ENCODE measurements around the gene KIAA1217. TPM values are rescaled to one million over a fixed set of nuclear protein-coding genes. Genes with fewer than 3 reads are reported as not detected.

Gene KIAA1217
- total and polyA plus RNA-seq, 7 experiments from 2014 or later, result 0.03 to 2.1 (median 0.15) TPM; not detected in 4

DNA sequence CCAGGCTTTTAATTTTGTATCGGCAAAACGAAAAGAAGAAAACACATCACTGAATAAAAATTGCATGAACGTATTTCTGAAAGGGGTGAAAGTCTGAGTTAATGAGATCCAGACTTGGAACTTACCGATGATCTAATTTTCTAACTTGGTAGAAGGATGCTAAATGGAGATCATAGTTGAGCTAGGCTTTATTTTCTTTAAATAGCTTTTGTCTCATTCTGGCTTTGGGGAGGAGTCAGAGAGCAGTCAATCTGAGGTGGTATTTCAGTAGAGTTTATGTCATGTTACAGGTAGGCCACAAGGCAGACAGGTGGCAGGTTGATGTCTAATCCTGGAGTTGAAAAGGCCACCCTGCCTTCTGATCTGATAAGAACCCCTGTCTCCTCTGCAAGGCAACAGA, 161.9 kb downstream of the KIAA1217 start:
- Histone ChIP-seq H3K36me3 (ENCODE audit: control insufficient read depth in 2 of 3, insufficient read depth in 3 of 3, low read length in 3 of 3) (no peaks in the 10 kb centered on the region), H3K27ac (ENCODE audit: low read depth, low read length) (no peak overlapping the region), H3K4me3 (ENCODE audit: low read length) (no peak overlapping the region), H3K9me3 (ENCODE audit: control insufficient read depth in 2 of 3, low read length in 3 of 3) (no peaks in the 10 kb centered on the region), H3K27me3 (ENCODE audit: control insufficient read depth in 2 of 2, insufficient read depth in 2 of 2, low read length in 2 of 2) (no peaks in the 10 kb centered on the region), H3K4me1 (ENCODE audit: control insufficient read depth in 2 of 2, insufficient read depth in 2 of 2, low read length in 2 of 2) (no peaks in the 10 kb centered on the region)
- Mint-ChIP-seq H3K36me3 (no peaks in the 10 kb centered on the region), H3K27ac (no peak overlapping the region), H3K27me3 (peaks cover 0 to 9% (median 8%) of the 10 kb centered on the region in 5 donors), H3K9me3 (peaks cover 0 to 17% (median 5%) of the 10 kb centered on the region in 11 donors), H3K4me3 (no peak overlapping the region), H3K4me1 (no peaks in the 10 kb centered on the region)
- intact Hi-C loops (cut with micrococcal nuclease), result no loop called here
- ATAC-seq (no peak), DNase-seq (no peak)
- ChIA-PET CTCF (no interaction called here), POLR2A (no interaction called here)

- peaks cover 0 to 17% (median 5%) of the 10 kb centered on the region in 11 donors for H3K9me3 Mint-ChIP-seq
- intact Hi-C loops (cut with micrococcal nuclease), result no loop called here
- CTCF ChIA-PET, result no interaction called here
- no peak overlapping the region for H3K27ac ChIP-seq (ENCODE audit: low read depth, low read length)
- no peaks in the 10 kb centered on the region for H3K36me3 ChIP-seq (ENCODE audit: control insufficient read depth in 2 of 3, insufficient read depth in 3 of 3, low read length in 3 of 3)
- no peak overlapping the region for H3K4me3 Mint-ChIP-seq
- no peaks in the 10 kb centered on the region for H3K9me3 ChIP-seq (ENCODE audit: control insufficient read depth in 2 of 3, low read length in 3 of 3)
- no peaks in the 10 kb centered on the region for H3K4me1 ChIP-seq (ENCODE audit: control insufficient read depth in 2 of 2, insufficient read depth in 2 of 2, low read length in 2 of 2)
- no peak for DNase-seq
- no peaks in the 10 kb centered on the region for H3K36me3 Mint-ChIP-seq
- POLR2A ChIA-PET, result no interaction called here
- no peak overlapping the region for H3K27ac Mint-ChIP-seq
- H3K27me3 ChIP-seq (ENCODE audit: control insufficient read depth in 2 of 2, insufficient read depth in 2 of 2, low read length in 2 of 2), result no peaks in the 10 kb centered on the region
- H3K27me3 Mint-ChIP-seq, result peaks cover 0 to 12% (median 8%) of the 10 kb centered on the region in 5 donors
- no peaks in the 10 kb centered on the region for H3K4me1 Mint-ChIP-seq
- ATAC-seq, result no peak
- H3K4me3 ChIP-seq (ENCODE audit: low read length), result no peak overlapping the region
Measured at GRCh38 chr10:24371396-24371795, 162.5 kb downstream of the KIAA1217 start.

GRCh38 chr10:24374134-24374915, 165.4 kb downstream of the KIAA1217 start:
- H3K9me3 ChIP-seq (ENCODE audit: control insufficient read depth in 2 of 3, low read length in 3 of 3), result no peaks in the 10 kb centered on the region
- no peak for DNase-seq
- H3K36me3 ChIP-seq (ENCODE audit: control insufficient read depth in 2 of 3, insufficient read depth in 3 of 3, low read length in 3 of 3), result no peaks in the 10 kb centered on the region
- H3K9me3 Mint-ChIP-seq, result peaks cover 0 to 22% (median 6%) of the 10 kb centered on the region in 11 donors
- ATAC-seq, result no peak
- H3K4me1 ChIP-seq (ENCODE audit: control insufficient read depth in 2 of 2, insufficient read depth in 2 of 2, low read length in 2 of 2), result no peaks in the 10 kb centered on the region
- ChIA-PET POLR2A (no interaction called here), CTCF (no interaction called here)
- no peaks in the 10 kb centered on the region for H3K36me3 Mint-ChIP-seq
- intact Hi-C loops (cut with micrococcal nuclease), result no loop called here
- H3K27ac Mint-ChIP-seq, result no peak overlapping the region
- no peaks in the 10 kb centered on the region for H3K27me3 ChIP-seq (ENCODE audit: control insufficient read depth in 2 of 2, insufficient read depth in 2 of 2, low read length in 2 of 2)
- no peak overlapping the region for H3K4me3 Mint-ChIP-seq
- no peak overlapping the region for H3K27ac ChIP-seq (ENCODE audit: low read depth, low read length)
- H3K4me3 ChIP-seq (ENCODE audit: low read length), result no peak overlapping the region
- peaks cover 0 to 6% (median 0%) of the 10 kb centered on the region in 7 donors for H3K4me1 Mint-ChIP-seq
- H3K27me3 Mint-ChIP-seq, result peaks cover 0 to 10% (median 4%) of the 10 kb centered on the region in 5 donors

DNA sequence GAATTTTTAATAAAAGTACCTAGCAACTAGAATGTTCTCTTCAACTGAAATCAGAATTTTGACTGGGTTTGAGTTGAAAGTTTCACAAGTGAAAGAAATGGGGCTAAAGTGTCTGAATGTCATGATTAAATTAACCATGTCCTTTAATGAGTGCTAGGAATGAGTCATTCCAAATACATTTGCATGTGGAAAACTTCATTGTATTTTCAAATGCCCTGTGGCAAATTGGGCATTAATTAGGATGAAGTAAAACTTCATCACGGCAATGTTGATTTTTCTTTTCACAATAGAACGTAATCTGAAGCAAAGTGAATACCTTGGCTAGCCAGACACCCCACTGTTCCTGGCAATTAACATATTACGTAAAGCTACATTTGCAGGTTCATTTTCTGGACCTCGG, 166.6 kb downstream of the KIAA1217 start:
- ChIA-PET CTCF (no interaction called here), POLR2A (no interaction called here)
- H3K4me3 Mint-ChIP-seq, result no peak overlapping the region
- peaks cover 0 to 6% (median 0%) of the 10 kb centered on the region in 7 donors for H3K4me1 Mint-ChIP-seq
- ATAC-seq (no peak), DNase-seq (no peak)
- Histone ChIP-seq H3K4me1 (ENCODE audit: control insufficient read depth in 2 of 2, insufficient read depth in 2 of 2, low read length in 2 of 2) (no peaks in the 10 kb centered on the region), H3K4me3 (ENCODE audit: low read length) (no peak overlapping the region), H3K36me3 (ENCODE audit: control insufficient read depth in 2 of 3, insufficient read depth in 3 of 3, low read length in 3 of 3) (no peaks in the 10 kb centered on the region), H3K9me3 (ENCODE audit: control insufficient read depth in 2 of 3, low read length in 3 of 3) (no peaks in the 10 kb centered on the region), H3K27me3 (ENCODE audit: control insufficient read depth in 2 of 2, insufficient read depth in 2 of 2, low read length in 2 of 2) (no peaks in the 10 kb centered on the region), H3K27ac (ENCODE audit: low read depth, low read length) (no peak overlapping the region)
- peaks cover 0 to 10% (median 4%) of the 10 kb centered on the region in 5 donors for H3K27me3 Mint-ChIP-seq
- no peaks in the 10 kb centered on the region for H3K36me3 Mint-ChIP-seq
- H3K9me3 Mint-ChIP-seq, result peaks cover 0 to 22% (median 6%) of the 10 kb centered on the region in 11 donors
- no peak overlapping the region for H3K27ac Mint-ChIP-seq
- intact Hi-C loops (cut with micrococcal nuclease), result no loop called here

DNA sequence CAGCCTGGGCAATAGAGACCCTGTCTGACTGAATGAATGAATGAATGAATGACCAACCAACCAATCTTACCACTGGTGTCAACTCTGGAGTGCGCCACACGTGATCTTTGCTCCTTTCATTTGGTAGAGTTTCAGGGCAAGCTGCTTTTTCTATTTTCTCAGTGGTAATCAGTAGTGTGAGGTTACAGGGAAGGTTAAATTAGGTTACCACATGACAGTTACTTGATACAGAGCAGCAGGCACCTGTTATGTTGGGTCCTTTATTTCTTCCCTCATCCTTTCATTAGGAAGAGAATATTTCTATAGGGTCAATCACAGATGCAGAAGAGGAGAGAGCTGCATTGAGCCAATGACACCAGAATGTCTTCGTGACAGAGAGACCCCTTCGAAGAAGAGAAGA, 167.8 kb downstream of the KIAA1217 start:
- ChIA-PET CTCF (no interaction called here), POLR2A (no interaction called here)
- H3K36me3 ChIP-seq (ENCODE audit: control insufficient read depth in 2 of 3, insufficient read depth in 3 of 3, low read length in 3 of 3), result no peaks in the 10 kb centered on the region
- Mint-ChIP-seq H3K4me1 (peaks cover 0 to 6% (median 0%) of the 10 kb centered on the region in 7 donors), H3K27ac (no peak overlapping the region), H3K9me3 (peaks cover 2 to 11% (median 5%) of the 10 kb centered on the region in 11 donors), H3K27me3 (peaks cover 0 to 13% (median 5%) of the 10 kb centered on the region in 5 donors), H3K36me3 (no peaks in the 10 kb centered on the region), H3K4me3 (no peak overlapping the region)
- H3K4me3 ChIP-seq (ENCODE audit: low read length), result no peak overlapping the region
- H3K9me3 ChIP-seq (ENCODE audit: control insufficient read depth in 2 of 3, low read length in 3 of 3), result no peaks in the 10 kb centered on the region
- no peaks in the 10 kb centered on the region for H3K27me3 ChIP-seq (ENCODE audit: control insufficient read depth in 2 of 2, insufficient read depth in 2 of 2, low read length in 2 of 2)
- no peaks in the 10 kb centered on the region for H3K4me1 ChIP-seq (ENCODE audit: control insufficient read depth in 2 of 2, insufficient read depth in 2 of 2, low read length in 2 of 2)
- intact Hi-C loops (cut with micrococcal nuclease), result no loop called here
- ATAC-seq (no peak), DNase-seq (no peak)
- no peak overlapping the region for H3K27ac ChIP-seq (ENCODE audit: low read depth, low read length)

DNA sequence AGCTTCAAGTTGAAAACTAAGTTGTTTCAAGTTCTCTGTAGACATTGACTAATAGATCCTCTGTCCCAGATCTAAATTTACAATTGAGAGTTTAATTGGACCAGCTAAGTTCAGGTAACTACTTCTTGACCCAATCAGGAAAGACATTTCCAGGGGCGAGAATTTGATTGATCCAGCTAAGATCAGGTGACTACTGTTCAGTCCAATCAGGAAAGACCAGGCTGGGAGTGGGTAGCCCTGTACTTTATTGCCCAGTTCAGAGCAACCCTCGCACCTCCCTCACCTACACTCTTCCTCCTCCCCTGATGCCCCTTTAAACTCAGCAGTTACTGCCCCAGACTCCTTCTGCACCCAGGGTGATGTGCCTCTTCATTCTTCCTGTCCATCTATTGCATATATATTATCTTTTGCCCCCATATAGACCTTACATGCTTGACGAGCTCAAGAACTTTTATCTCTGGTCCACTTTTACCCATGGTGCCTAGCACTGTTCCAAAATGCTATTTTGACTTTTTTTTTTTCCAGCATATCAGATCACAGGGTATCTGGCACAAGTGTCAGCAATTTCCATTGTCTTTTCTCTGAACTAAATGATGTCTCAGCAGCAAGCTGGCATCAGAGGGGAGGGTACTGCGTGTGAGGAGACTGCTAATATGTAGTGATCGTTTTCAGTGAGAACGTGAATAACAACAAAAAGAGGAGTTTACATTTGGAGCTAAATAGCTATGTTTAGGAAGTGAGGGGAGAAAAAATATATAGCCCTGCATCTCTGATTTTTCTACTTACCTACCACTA, 169.4 kb downstream of the KIAA1217 start:
- H3K36me3 Mint-ChIP-seq, result no peaks in the 10 kb centered on the region
- H3K9me3 Mint-ChIP-seq, result peaks cover 0 to 5% (median 2%) of the 10 kb centered on the region in 11 donors
- no peak overlapping the region for H3K27ac ChIP-seq (ENCODE audit: low read depth, low read length)
- ATAC-seq (no peak), DNase-seq (no peak)
- POLR2A ChIA-PET, result no interaction called here
- H3K27me3 Mint-ChIP-seq, result peaks cover 0 to 22% (median 10%) of the 10 kb centered on the region in 5 donors
- H3K4me3 Mint-ChIP-seq, result no peak overlapping the region
- H3K4me1 Mint-ChIP-seq, result peaks cover 0 to 10% (median 0%) of the 10 kb centered on the region in 7 donors
- H3K4me1 ChIP-seq (ENCODE audit: control insufficient read depth in 2 of 2, insufficient read depth in 2 of 2, low read length in 2 of 2), result no peaks in the 10 kb centered on the region
- H3K9me3 ChIP-seq (ENCODE audit: control insufficient read depth in 2 of 3, low read length in 3 of 3), result no peaks in the 10 kb centered on the region
- intact Hi-C loops (cut with micrococcal nuclease), result no loop called here
- H3K27ac Mint-ChIP-seq, result no peak overlapping the region
- no peaks in the 10 kb centered on the region for H3K27me3 ChIP-seq (ENCODE audit: control insufficient read depth in 2 of 2, insufficient read depth in 2 of 2, low read length in 2 of 2)
- CTCF ChIA-PET, result interaction anchor here (0.7 kb wide), 1 partner anchor 1220 kb away, joined by 3 read pairs; no protein-coding TSS in a partner anchor
- no peaks in the 10 kb centered on the region for H3K36me3 ChIP-seq (ENCODE audit: control insufficient read depth in 2 of 3, insufficient read depth in 3 of 3, low read length in 3 of 3)
- H3K4me3 ChIP-seq (ENCODE audit: low read length), result no peak overlapping the region
